Activated CD4-positive, alpha-beta T cell treated with anti-CD3 and anti-CD28 coated beads, Interleukin-2, amount 10 ng/mL, durations not matched to agents 24 days and 14 days (primary cell): ENCODE measurements around the gene ERBB2. TPM values are rescaled to one million over a fixed set of nuclear protein-coding genes. Genes with fewer than 3 reads are reported as not detected.
A peak's percentile ranks its signal among the peaks of the same experiment; 100 is the strongest.
"Not testable (repeated sequence)": the region's sequence is repeated elsewhere in the genome, so short reads cannot be mapped to it uniquely, and the experiment has no call there.

ENCODE experiments used
- DNase-seq: peaks from one replicate; pipeline ENCODE4 v3.0.0; 2022
- H3K27ac Mint-ChIP-seq: one replicate; pipeline ENCODE4 v1.8.0; 2022; ENCODE audit warnings: mild to moderate bottlenecking, mixed read lengths
- H3K27me3 Mint-ChIP-seq: one replicate; pipeline ENCODE4 v1.8.0; 2022; ENCODE audit warnings: mixed read lengths
- H3K36me3 Mint-ChIP-seq: one replicate; pipeline ENCODE4 v1.8.0; 2022; ENCODE audit warnings: low read depth, mild to moderate bottlenecking, mixed read lengths
- H3K4me1 Mint-ChIP-seq: one replicate; pipeline ENCODE4 v1.8.0; 2021; ENCODE audit warnings: mixed read lengths
- H3K4me3 Mint-ChIP-seq: one replicate; pipeline ENCODE4 v1.8.0; 2022; ENCODE audit warnings: mild to moderate bottlenecking, moderate library complexity, mixed read lengths
- H3K9me3 Mint-ChIP-seq: one replicate; pipeline ENCODE4 v1.8.0; 2021; ENCODE audit warnings: mixed read lengths
- intact Hi-C: fragments of 100-400 bp; cut with micrococcal nuclease; formaldehyde crosslinking; loops from one replicate; pipeline ENCODE4 v1.15.1; 2023
- total RNA-seq: library from RNA; stranded (reverse); gene quantifications from 2 replicates; pipeline ENCODE4 v1.2.3, GENCODE V29; 2022

The ERBB2 gene
- total RNA-seq, 1 donor from 2014 or later: 3.1 TPM

DNA sequence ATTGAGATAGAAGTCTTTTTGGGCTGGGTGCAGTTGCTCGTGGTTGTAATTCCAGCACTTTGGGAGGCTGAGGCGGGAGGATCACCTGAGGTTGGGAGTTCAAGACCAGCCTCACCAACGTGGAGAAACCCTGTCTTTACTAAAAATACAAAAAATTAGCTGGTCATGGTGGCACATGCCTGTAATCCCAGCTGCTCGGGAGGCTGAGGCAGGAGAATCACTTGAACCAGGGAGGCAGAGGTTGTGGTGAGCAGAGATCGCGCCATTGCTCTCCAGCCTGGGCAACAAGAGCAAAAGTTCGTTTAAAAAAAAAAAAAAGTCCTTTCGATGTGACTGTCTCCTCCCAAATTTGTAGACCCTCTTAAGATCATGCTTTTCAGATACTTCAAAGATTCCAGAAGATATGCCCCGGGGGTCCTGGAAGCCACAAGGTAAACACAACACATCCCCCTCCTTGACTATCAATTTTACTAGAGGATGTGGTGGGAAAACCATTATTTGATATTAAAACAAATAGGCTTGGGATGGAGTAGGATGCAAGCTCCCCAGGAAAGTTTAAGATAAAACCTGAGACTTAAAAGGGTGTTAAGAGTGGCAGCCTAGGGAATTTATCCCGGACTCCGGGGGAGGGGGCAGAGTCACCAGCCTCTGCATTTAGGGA lies 577 bp upstream of the ERBB2 start:
- H3K36me3 Mint-ChIP-seq, DNase-seq, H3K9me3 Mint-ChIP-seq, intact Hi-C loops, H3K4me3 Mint-ChIP-seq, H3K27ac Mint-ChIP-seq, H3K4me1 Mint-ChIP-seq: not testable (repeated sequence)
- H3K27me3 Mint-ChIP-seq: peaks cover 43% of the 10 kb centered on the region

DNA sequence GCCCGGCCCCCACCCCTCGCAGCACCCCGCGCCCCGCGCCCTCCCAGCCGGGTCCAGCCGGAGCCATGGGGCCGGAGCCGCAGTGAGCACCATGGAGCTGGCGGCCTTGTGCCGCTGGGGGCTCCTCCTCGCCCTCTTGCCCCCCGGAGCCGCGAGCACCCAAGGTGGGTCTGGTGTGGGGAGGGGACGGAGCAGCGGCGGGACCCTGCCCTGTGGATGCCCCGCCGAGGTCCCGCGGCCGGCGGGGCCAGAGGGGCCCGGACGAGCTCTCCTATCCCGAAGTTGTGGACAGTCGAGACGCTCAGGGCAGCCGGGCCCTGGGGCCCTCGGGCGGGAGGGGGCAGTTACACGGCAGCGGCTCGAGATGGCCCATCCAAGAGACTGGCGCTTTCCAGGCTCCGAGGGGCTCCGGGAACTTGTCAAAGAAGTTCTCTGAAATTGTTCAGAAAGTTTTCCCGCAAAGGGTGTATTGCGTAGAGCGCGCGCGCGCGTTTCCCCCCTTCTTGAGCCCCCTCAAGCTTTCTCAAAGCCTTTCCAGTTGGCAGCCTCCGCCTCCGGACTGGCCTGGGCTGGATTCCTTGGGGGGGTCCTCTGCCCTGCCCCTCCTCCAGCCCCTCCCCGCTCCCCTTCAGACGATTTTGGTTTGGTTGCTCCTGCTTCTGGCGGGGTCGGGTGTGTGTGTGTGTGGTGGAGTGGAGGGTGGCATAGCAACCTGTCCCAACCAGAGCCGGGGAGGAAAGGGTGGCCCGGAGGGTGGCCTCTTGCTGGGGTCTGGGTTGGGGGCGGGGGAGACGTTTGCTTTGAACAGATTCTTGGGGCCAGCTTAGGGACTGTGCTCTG lies 504 bp downstream of the ERBB2 start:
- H3K4me1 Mint-ChIP-seq: peaks cover 6% of the 10 kb centered on the region
- peaks cover 43% of the 10 kb centered on the region for H3K27me3 Mint-ChIP-seq
- no peaks in the 10 kb centered on the region for H3K9me3 Mint-ChIP-seq
- no peak overlapping the region for H3K4me3 Mint-ChIP-seq
- no peak for DNase-seq
- intact Hi-C loops: no loop called here
- no peak overlapping the region for H3K27ac Mint-ChIP-seq
- H3K36me3 Mint-ChIP-seq: no peaks in the 10 kb centered on the region

DNA sequence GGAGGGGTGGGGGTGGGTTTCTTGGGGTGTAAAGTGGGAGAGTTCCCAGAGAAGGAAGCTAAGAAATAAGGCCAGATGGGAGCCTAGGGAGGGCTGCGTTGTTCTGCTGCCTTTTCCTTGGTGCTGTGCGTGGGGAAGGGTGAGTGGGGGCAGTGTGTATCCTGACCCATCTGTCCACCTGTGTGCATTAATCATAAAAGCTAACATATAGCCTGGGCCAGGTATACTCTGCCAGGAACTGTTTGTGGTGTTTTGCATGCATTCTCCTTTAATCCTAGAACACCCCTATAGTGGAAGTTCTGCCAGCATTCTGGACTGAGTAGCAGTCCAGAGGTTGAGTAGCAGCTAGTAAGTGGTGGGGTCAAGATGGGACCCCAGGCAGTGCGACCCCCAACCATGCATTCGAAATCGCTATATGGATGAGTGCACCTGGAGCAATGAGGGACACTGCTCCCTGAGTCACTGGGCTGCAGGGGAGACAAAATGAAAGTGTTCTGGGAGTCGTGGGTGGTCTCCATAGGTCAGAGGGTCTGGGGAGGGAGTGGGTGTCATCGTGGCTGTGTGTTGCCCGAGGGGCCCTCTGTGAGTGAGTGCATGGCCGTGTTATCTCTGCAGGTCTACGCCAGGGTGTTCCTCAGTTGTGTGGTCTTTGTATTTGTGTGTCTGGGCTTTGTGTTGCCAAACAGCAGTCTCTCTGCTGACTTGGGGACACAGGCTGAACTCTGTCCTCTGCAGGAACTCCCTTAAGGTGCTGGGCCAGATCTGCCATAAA lies 1.3 kb downstream of the ERBB2 start:
- peaks cover 43% of the 10 kb centered on the region for H3K27me3 Mint-ChIP-seq
- intact Hi-C loops: no loop called here
- no peaks in the 10 kb centered on the region for H3K36me3 Mint-ChIP-seq
- H3K27ac Mint-ChIP-seq: no peak overlapping the region
- peaks cover 6% of the 10 kb centered on the region for H3K4me1 Mint-ChIP-seq
- H3K9me3 Mint-ChIP-seq: no peaks in the 10 kb centered on the region
- DNase-seq: no peak
- no peak overlapping the region for H3K4me3 Mint-ChIP-seq

DNA sequence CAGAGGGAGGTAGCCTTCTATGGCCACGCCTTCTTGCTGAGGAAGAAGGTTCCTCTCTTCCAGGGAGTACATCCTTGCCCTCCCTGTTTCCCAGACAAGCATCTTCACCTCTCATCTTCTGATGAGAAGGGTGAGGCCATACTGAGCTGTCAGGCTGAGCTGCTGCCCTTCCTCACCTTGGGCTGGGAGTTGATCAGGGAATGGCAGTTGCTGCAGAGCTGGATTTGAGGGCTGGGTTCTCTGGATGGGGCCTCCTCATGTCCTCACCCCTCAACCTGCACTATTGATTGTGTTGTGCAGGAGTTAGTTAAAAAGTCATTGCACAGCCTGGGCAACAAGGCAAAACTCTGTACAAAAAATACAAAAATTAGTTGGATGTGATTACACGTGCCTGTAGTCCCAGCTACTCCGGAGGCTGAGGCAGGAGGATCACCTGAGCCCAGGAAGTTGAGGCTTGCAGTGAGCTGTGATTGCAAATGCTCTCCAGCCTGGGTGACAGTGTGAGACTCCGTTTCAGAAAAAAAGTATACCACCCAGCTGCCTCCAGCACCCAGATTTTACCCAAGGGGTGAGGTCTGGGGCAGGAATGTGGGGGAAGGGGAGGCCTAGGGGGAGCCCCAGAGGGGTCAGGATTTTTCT lies 2.0 kb downstream of the ERBB2 start:
- Mint-ChIP-seq H3K36me3 (no peaks in the 10 kb centered on the region), H3K4me1 (peaks cover 7% of the 10 kb centered on the region), H3K27ac (no peak overlapping the region), H3K4me3 (no peak overlapping the region), H3K27me3 (peaks cover 43% of the 10 kb centered on the region), H3K9me3 (no peaks in the 10 kb centered on the region)
- intact Hi-C loops: no loop called here
- no peak for DNase-seq

DNA sequence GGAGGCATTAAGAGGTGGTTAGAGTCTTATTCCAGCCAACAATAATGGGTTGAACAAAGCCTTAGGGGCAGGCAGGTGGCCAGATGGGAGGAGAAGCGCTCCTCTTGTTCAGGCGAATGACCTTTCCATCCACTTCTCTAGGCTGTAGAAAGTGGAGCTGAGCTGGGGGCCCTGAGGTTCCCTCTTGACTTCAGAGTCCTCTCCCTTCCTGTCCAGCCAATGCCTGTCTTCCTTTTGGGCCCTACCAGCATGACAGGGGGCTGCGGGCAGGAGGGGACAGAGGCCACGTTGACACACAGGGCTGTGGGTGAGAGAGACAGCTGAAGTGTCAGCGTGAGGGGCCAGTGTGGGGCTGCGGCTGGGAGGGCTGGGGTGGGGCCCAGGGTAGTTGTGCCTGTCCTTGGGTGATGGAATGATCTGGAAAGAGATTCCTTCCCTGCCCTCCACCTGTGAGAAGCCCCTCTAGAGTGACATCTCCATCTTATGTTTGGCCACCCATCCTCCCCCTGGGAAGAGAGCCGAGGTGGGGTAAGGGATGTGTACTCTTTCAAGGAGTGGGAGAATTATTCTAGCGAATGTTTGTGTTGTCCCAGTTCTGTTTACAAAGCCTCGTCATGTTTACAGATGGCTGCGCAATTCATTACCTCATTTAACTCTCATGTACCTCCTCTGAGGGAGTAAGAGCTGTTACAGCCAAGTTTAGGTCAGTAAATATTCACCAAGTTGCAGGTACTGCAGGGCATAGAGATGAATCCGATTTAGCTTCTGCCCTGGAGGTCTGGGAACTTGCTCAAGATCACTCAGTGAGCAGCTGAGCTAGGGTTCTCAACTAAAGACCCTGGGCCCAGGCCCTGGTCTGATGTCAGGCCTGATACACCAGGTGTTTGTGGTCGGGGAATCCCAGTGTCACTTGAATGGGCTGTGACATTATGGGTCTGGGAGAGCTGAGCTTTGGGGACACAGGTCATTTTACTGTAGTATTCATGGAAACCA lies 3.3 kb downstream of the ERBB2 start:
- peaks cover 12% of the 10 kb centered on the region for H3K4me1 Mint-ChIP-seq
- no peaks in the 10 kb centered on the region for H3K36me3 Mint-ChIP-seq
- intact Hi-C loops: no loop called here
- H3K27me3 Mint-ChIP-seq: peaks cover 39% of the 10 kb centered on the region
- no peaks in the 10 kb centered on the region for H3K9me3 Mint-ChIP-seq
- no peak overlapping the region for H3K4me3 Mint-ChIP-seq
- DNase-seq: no peak
- H3K27ac Mint-ChIP-seq: no peak overlapping the region

DNA sequence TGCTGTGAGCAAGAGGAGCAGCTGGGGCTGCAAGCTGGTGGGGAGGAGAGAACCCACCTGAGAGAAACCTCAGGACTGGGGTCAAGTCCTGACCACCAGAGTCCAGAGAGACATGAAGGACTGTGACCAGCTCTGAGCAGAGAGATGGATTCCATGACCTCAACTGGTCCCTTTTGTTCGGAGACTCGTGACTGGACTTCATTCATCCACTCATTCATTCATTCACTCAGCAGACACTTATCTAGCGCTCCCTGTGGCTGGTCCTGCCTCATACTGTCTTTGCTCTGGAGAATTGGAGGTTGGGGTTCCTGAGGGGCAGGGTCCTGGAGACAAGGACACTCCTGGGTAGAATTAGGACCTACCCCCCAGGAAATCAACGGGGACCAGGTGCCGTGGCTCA lies 4.0 kb downstream of the ERBB2 start:
- Mint-ChIP-seq H3K4me3 (no peak overlapping the region), H3K36me3 (no peaks in the 10 kb centered on the region), H3K27ac (no peak overlapping the region), H3K4me1 (peaks cover 12% of the 10 kb centered on the region), H3K9me3 (no peaks in the 10 kb centered on the region), H3K27me3 (peaks cover 34% of the 10 kb centered on the region)
- no peak for DNase-seq
- intact Hi-C loops: no loop called here

DNA sequence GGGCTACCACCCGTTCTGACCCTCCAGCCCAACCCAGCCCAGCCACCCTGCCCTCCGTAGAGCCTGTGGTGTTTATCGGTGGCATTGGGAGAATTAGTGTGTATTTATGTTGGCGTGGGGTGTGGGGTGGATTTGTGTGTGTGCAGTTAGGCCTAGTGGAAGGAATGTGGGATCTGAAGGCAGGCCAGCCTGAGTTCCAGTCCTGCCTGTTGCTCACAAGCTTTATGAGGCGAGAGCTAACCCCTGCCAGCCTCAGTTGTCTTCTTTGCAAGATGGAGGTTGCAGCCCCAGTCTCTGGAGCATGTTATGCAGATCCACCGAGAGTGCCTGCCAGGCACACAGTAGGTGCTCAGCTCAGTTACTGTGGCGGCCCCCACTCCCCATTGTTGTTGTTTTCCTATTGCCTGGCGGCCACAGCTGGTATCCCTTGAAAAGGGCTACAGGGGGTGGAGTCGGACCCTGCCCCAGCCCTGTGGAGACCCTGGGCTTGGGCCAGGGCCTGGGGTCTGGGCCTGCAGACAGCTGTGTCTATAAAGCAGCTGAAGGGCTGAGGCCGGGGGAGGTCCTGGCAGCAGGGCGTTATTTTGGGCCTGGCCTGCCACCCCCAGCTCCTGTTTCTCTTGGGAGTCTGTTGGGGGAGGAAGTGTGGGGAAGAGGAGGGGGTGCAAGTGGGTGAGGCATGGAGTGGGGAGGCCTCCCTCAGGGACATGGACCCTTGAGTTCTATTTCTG lies 5.1 kb downstream of the ERBB2 start:
- Mint-ChIP-seq H3K4me1 (peaks cover 9% of the 10 kb centered on the region), H3K27me3 (peaks cover 25% of the 10 kb centered on the region), H3K9me3 (no peaks in the 10 kb centered on the region), H3K36me3 (no peaks in the 10 kb centered on the region), H3K4me3 (no peak overlapping the region), H3K27ac (no peak overlapping the region)
- intact Hi-C loops: no loop called here
- DNase-seq: no peak

DNA sequence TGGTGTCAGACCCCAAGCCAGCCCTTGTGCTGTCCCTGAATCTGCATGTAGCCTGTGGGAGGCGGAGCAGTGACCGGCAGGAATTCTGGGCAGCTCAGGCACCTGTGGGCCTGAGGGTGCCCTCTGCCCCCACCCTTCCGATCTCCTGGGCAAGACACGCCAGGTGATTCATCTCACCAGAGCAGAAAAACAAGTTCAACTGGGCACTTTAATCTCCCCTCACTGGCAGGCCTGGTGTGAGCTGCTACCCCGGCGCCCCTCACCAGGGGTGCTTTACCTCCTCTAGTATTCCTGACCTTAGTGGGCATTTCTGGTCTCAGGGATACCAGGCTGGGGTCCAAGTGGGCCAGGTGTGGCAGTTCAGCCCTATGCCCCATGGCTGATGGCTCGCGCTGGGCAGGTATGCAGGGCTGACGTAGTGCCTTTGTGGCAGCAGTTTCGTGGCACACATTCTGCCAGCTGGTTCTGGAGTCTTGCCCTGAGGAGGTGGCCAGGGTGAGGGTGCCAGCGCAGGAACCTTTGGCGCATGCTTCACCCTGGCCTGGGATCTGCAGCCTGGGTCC lies 6.0 kb downstream of the ERBB2 start:
- H3K27me3 Mint-ChIP-seq: peaks cover 21% of the 10 kb centered on the region
- no peak overlapping the region for H3K27ac Mint-ChIP-seq
- intact Hi-C loops: no loop called here
- no peaks in the 10 kb centered on the region for H3K9me3 Mint-ChIP-seq
- H3K36me3 Mint-ChIP-seq: no peaks in the 10 kb centered on the region
- H3K4me1 Mint-ChIP-seq: peaks cover 9% of the 10 kb centered on the region
- H3K4me3 Mint-ChIP-seq: no peak overlapping the region
- no peak for DNase-seq

DNA sequence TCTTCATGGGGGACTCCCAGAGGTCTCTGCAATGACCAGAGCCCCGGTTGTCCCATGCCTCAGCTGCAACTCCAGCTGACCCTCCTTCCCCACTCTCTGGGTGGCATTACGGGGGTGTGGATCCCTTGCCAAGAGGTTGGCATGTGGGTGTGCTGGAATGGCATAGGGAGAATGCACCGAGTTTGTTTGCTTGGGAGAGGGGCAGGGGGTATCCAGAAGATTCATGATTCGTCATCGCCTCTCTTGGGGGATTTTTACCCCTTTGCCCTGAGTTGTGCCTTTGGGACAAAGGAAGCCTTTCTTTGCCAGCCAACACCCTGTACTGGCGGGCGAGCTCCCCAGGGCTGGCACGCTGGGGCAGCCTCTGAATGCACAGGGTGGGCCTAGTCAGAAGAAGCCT lies 6.5 kb downstream of the ERBB2 start:
- peaks cover 9% of the 10 kb centered on the region for H3K4me1 Mint-ChIP-seq
- H3K27me3 Mint-ChIP-seq: peaks cover 16% of the 10 kb centered on the region
- no peaks in the 10 kb centered on the region for H3K9me3 Mint-ChIP-seq
- DNase-seq: no peak
- H3K27ac Mint-ChIP-seq: no peak overlapping the region
- no peaks in the 10 kb centered on the region for H3K36me3 Mint-ChIP-seq
- no peak overlapping the region for H3K4me3 Mint-ChIP-seq
- intact Hi-C loops: no loop called here

DNA sequence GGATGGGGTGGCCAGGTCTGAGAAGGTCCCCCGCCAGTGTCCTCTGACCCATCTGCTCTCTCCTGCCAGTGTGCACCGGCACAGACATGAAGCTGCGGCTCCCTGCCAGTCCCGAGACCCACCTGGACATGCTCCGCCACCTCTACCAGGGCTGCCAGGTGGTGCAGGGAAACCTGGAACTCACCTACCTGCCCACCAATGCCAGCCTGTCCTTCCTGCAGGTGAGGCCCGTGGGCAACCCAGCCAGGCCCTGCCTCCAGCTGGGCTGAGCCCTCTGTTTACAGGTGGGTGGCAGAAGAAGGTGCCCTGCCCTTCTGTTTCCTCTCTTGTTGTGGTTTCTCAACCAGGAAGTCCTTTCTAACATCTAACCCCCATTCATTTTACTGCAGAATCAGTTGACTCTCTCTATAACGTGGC lies 7.1 kb downstream of the ERBB2 start:
- intact Hi-C loops: no loop called here
- Mint-ChIP-seq H3K36me3 (no peaks in the 10 kb centered on the region), H3K4me3 (peak overlapping the region; percentile 28), H3K27ac (peak overlapping the region; percentile 17), H3K4me1 (peaks cover 9% of the 10 kb centered on the region), H3K9me3 (no peaks in the 10 kb centered on the region), H3K27me3 (peaks cover 10% of the 10 kb centered on the region)
- DNase-seq: no peak

DNA sequence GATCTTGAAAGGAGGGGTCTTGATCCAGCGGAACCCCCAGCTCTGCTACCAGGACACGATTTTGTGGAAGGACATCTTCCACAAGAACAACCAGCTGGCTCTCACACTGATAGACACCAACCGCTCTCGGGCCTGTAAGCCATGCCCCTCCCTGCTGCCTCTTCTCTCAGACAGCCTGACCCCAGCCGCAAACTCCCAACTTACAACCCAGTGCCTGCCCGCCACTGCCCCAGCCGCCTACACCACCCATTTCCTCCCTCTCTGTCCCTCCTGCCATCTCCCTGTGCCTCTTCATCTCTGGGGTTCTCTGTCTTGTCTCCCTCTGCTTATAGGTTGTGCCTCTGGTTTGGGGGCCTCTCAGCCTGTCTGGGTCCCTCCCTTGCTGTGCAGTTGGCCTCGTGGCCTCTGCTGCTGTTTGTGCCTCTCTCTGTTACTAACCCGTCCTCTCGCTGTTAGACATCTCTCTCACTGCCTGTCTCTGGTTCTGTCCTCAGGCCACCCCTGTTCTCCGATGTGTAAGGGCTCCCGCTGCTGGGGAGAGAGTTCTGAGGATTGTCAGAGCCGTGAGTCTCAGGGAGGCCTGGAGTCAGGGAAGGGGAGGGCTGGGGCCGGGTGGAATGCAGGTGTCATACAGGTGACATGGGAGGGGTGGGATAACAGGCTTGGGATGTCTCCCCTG lies 9.6 kb downstream of the ERBB2 start:
- H3K27me3 Mint-ChIP-seq: no peaks in the 10 kb centered on the region
- intact Hi-C loops: no loop called here
- no peaks in the 10 kb centered on the region for H3K36me3 Mint-ChIP-seq
- peaks cover 6% of the 10 kb centered on the region for H3K4me1 Mint-ChIP-seq
- no peak for DNase-seq
- H3K4me3 Mint-ChIP-seq: no peak overlapping the region
- H3K9me3 Mint-ChIP-seq: no peaks in the 10 kb centered on the region
- no peak overlapping the region for H3K27ac Mint-ChIP-seq
